ENCODE measurements around the gene FERMT3.

The FERMT3 gene

DNA sequence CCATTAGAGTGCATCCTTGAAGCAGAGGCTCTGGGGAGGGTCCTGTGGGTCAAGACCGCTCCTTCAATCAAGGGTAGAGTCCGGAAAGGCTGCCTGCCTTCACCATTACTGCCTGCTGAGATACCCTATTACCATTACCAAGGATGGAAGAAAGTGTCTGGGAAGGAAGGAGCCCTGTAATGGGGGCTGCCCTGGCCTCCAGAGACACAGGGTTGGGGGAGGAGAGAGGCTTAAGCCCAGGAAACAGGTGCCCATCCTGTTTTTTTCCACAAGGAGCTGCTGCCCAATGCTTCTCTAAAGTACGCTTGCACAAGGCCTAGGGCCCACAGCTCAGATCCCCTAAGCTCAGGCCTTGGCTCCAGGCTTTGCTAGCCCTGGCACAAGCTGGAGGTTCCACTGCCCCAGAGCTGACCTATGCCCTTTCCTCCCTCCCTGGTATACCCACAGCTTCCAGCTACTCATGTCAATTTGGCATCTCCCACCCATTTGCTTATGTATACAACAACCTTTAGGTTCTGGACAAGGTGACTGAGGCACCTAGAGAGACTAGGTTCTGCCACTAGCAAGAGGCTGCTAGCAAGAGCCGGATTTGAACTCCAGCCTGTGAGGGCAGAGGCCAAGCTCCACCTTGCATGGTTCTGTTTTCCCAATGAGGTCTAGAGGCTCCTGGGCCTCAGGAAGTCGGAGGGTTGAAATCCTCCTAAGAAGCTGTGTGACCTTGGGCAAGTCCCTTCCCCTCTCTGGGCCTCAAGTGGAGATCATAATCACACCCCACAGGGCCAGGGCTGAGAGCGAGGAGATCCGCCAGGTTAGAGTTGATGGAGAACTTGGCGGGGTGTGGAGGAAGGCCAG is 43.3 kb downstream of the FERMT3 start:
- H3K27me3 ChIP-seq (replicated peaks; ENCODE audit: insufficient read depth, low read length), result peaks cover 5% of the 10 kb centered on the region; the same call in 1 of the 2 replicates
- no peaks in the 10 kb centered on the region for H3K9me2 ChIP-seq (replicated peaks; ENCODE audit: insufficient read depth, low read length)
- TF ChIP-seq EZH2phosphoT487 (IDR thresholded peaks at IDR 0.05; ENCODE audit: low read length), result no peak
- TF ChIP-seq CTCF (IDR thresholded peaks at IDR 0.05; ENCODE audit: low read length), result no peak
- TF ChIP-seq EZH2 (optimal IDR thresholded peaks at IDR 0.05; ENCODE audit: low read depth, low read length), result no peak
- no peak overlapping the region for H3K4me3 ChIP-seq (ENCODE audit: low read length)
- no peaks in the 10 kb centered on the region for H3K36me3 ChIP-seq (replicated peaks; ENCODE audit: insufficient read depth, low read length)
- H3K9me3 ChIP-seq (replicated peaks; ENCODE audit: insufficient read depth, low read length), result no peaks in the 10 kb centered on the region
- H4K20me1 ChIP-seq (ENCODE audit: insufficient read depth, low read length), result no peaks in the 10 kb centered on the region
- peaks cover 27% of the 10 kb centered on the region for H3K79me2 ChIP-seq (ENCODE audit: low read length)
- H2AFZ ChIP-seq (ENCODE audit: low read length), result no peak overlapping the region
- DNase-seq, result no peak
- no peak overlapping the region for H3K4me2 ChIP-seq (ENCODE audit: low read depth, low read length)
- no peak overlapping the region for H3K27ac ChIP-seq (ENCODE audit: low read length)
- no peaks in the 10 kb centered on the region; the same call in 1 of the 2 replicates for H3K4me1 ChIP-seq (ENCODE audit: low read length)
- H3K9ac ChIP-seq (ENCODE audit: low read length), result no peak overlapping the region
- 0 out of 2 replicates have a peak, but pooled peaks cover 4% of the 10 kb centered on the region for H3F3A ChIP-seq (ENCODE audit: insufficient read depth, low read length)

DNA sequence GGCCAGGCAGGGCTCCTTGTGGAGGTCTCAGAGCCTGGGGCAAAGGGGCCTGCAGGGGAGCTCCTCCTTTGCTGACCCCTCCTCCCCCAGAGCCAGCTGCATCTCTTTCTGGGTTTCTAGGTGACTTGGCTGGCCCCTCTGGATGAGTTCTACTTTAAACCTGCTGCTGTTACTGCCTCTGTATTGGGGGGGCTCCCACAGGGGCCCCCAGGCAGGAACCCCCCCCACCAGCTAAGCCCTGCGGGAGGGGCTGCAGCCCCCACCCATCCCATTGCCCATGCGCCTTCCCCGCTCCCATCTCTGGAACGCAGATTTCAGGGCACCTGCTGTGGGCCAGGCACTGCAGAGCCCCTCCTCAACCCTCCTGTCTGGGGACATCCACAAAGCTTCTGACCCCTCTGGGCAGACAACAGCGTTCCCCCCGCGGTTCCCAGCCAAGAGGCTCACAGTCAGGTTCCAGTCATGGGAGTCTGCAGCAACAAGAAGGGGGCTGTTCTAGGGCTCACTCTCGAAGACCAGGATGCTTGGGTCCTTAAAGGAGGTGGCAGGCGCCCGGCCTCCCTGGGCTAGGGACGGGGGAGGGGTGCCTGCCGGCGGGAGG is 44.0 kb downstream of the FERMT3 start:
- Histone ChIP-seq H3K9me2 (replicated peaks; ENCODE audit: insufficient read depth, low read length) (no peaks in the 10 kb centered on the region), H3F3A (ENCODE audit: insufficient read depth, low read length) (0 out of 2 replicates have a peak, but pooled peaks cover 4% of the 10 kb centered on the region), H3K79me2 (ENCODE audit: low read length) (peaks cover 20% of the 10 kb centered on the region), H3K4me2 (ENCODE audit: low read depth, low read length) (peak overlapping the region; percentile 96), H3K9me3 (replicated peaks; ENCODE audit: insufficient read depth, low read length) (no peaks in the 10 kb centered on the region), H3K36me3 (replicated peaks; ENCODE audit: insufficient read depth, low read length) (no peaks in the 10 kb centered on the region), H3K4me3 (ENCODE audit: low read length) (peak overlapping the region; percentile 58), H3K27ac (ENCODE audit: low read length) (no peak overlapping the region), H3K9ac (ENCODE audit: low read length) (peak overlapping the region; percentile 16; the same call in 1 of the 2 replicates), H3K27me3 (replicated peaks; ENCODE audit: insufficient read depth, low read length) (peaks cover 5% of the 10 kb centered on the region; the same call in 1 of the 2 replicates), H3K4me1 (ENCODE audit: low read length) (no peaks in the 10 kb centered on the region; the same call in 1 of the 2 replicates), H2AFZ (ENCODE audit: low read length) (peak overlapping the region; percentile 84), H4K20me1 (ENCODE audit: insufficient read depth, low read length) (no peaks in the 10 kb centered on the region)
- TF ChIP-seq CTCF (IDR thresholded peaks at IDR 0.05; ENCODE audit: low read length), result no peak
- DNase-seq, result no peak

DNA sequence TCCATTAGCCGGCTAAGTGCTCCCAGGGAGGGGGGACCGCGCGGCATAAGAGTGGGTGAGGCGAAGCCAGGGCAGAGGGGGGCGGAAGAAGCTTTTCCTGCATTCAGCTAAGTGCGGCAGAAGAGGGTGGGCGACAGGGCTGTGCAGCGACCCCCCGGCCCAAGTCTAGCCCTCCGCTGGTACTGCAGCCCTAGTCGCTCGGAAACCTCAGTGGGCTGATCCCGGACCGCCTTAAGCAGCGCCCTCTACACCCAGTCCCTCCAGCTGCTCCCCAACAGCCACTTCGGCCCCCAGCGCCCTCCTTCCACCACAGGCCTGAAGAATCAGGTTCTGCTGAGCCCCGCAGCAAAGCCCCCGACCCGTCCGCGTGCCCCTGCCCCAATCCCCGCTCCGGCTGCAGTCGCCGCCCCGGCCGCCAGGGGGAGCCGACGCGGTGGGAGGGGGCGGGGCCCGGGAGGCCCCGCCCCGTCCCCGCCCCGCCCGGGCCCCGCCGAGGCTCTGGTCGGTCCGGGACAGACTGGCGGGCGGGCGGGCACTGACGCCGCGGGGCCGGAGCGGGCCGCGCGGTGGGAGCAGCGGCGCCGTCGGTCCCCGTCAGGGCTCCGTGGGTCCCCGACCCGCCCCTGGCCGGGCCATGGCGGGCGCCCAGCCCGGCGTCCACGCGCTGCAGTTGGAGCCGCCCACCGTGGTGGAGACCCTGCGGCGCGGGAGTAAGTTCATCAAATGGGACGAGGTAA is 44.7 kb downstream of the FERMT3 start, which contains the start of gene PLCB3:
PLCB3 (plus strand) TSS at position 515 of the 737 bp plus-strand sequence; CDS start at position 635, 120 bp downstream.
- Histone ChIP-seq H4K20me1 (ENCODE audit: insufficient read depth, low read length) (no peaks in the 10 kb centered on the region), H3K27me3 (replicated peaks; ENCODE audit: insufficient read depth, low read length) (peaks cover 5% of the 10 kb centered on the region; the same call in 1 of the 2 replicates), H2AFZ (ENCODE audit: low read length) (peak within 1 kb of the TSS; percentile 84), H3K79me2 (ENCODE audit: low read length) (peaks cover 13% of the 10 kb centered on the region), H3K9ac (ENCODE audit: low read length) (peak within 1 kb of the TSS; percentile 69), H3K36me3 (replicated peaks; ENCODE audit: insufficient read depth, low read length) (no peaks in the 10 kb centered on the region), H3K27ac (ENCODE audit: low read length) (no peak within 1 kb of the TSS), H3K9me3 (replicated peaks; ENCODE audit: insufficient read depth, low read length) (no peaks in the 10 kb centered on the region), H3K9me2 (replicated peaks; ENCODE audit: insufficient read depth, low read length) (no peaks in the 10 kb centered on the region), H3F3A (ENCODE audit: insufficient read depth, low read length) (0 out of 2 replicates have a peak, but pooled peaks cover 4% of the 10 kb centered on the region), H3K4me1 (ENCODE audit: low read length) (no peaks in the 10 kb centered on the region; the same call in 1 of the 2 replicates), H3K4me2 (ENCODE audit: low read depth, low read length) (peak within 1 kb of the TSS; percentile 100), H3K4me3 (ENCODE audit: low read length) (peak within 1 kb of the TSS; percentile 83)
- TF ChIP-seq EZH2 (optimal IDR thresholded peaks at IDR 0.05; ENCODE audit: low read depth, low read length) (no peak), EZH2phosphoT487 (IDR thresholded peaks at IDR 0.05; ENCODE audit: low read length) (no peak), CTCF (IDR thresholded peaks at IDR 0.05; ENCODE audit: low read length) (peak; percentile 49)
- peak; percentile 56 for DNase-seq

Measured in MM.1S (cell line).